Caki2 (cell line): ENCODE results near the gene RASAL2. TPM values are rescaled to one million over a fixed set of nuclear protein-coding genes. Genes with fewer than 3 reads are reported as not detected.
"Not testable (repeated sequence)": the region's sequence is repeated elsewhere in the genome, so short reads cannot be mapped to it uniquely, and the experiment has no call there.

ENCODE experiments used
- DNase-seq: peaks from one replicate; pipeline ENCODE4 v3.0.0-alpha.2; 2015; ENCODE audit warnings: low read depth
- in situ Hi-C: cut with HindIII; loops from 2 replicates; pipeline ENCODE4 v1.10.0; 2016; ENCODE audit warnings: low sequenced_read_pairs, low pct_unique_long_range_greater_than_20kb, mixed read lengths
- total RNA-seq: library from RNA; depleted of rRNA; stranded (reverse); fragments of >200 nt; shearing (Covaris generic); gene quantifications from 2 replicates; pipeline ENCODE4 v1.2.3, GENCODE V29; 2014; ENCODE audit warnings: low replicate concordance

The RASAL2 gene
- total RNA-seq, 1 experiment from 2014 or later, result 7.4 TPM

DNA sequence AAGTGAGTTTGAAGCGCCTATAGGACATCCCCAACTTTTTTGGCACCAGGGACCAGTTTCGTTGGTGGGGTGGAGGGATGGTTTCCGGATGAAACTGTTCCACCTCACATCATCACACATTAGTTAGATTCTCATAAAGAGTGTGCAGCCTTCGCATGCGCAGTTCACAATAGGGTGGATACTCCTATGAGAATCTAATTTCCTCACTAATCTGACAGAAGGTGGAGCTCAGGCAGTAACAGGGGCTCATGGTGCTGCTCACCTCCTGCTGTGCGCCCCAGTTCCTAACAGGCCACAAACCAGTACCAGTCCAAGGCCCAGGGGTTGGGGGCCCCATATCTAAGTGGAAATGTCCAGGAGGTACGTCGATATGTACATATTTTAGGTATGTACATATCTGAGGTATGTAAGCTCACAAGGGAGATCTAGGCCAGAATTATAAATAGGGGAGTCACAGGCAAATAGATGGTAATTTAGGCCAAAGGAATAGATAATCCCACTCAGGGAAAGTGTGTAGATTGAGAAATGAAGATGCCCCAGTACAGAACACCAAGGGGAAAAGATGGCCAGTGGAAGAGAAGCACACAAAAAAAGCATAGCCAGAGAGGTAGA lies 27.5 kb upstream of the RASAL2 start:
- no peak for DNase-seq
- in situ Hi-C loops, result no loop called here

DNA sequence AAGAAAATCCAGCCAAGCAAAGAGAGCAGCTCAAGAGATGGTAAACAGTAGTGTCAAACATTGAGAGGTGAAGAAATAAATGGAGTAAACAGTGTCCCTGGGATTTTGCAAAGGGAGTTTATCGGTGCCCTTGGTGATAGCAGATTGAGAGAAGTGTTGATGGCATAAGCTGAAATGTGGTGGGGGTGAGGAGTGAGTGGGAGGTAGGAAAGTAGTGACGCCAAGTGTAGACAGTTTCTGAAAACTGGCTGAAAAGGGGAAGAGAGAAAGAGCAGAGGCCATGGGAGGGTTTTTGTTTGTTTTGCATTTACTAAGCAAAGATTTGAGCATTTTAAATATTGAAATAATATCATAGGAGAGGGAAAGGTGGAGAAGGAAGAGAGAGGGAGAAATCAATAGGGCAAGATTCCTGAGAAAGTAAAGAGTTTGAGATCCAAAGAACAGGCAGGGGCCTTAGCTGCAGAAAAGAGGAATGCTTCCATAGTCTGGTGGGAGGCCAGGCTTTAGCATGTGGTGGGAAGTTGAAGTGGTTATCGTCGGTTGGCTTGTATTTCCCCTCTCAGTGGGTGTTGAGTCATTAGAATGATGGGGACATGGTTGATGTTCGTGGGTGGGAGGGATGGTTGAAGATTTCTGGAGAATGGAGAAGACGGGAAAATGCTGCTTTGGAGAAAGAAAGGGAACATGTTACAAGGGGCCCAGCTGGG lies 26.8 kb upstream of the RASAL2 start:
- in situ Hi-C loops, result no loop called here
- DNase-seq, result no peak

DNA sequence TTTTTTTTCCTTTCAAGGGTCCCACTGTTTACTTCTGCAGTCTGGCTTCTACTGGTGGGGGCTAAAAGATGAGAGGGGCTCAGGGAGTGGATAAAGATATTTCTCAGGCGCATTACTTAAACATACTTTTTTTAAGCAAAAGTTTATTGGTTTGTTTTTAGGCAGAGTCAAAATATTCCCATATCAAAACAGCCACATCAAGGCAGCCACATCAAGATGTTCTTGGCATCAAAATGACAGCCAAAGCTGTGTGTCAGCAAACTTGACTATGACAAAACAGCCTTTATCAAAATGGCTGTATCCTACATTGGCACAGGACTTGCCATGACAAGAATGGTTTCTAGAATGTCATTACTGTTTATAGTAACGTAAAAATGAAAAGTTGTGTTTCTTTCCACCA lies 22.1 kb upstream of the RASAL2 start:
- DNase-seq, result no peak
- in situ Hi-C loops, result no loop called here

DNA sequence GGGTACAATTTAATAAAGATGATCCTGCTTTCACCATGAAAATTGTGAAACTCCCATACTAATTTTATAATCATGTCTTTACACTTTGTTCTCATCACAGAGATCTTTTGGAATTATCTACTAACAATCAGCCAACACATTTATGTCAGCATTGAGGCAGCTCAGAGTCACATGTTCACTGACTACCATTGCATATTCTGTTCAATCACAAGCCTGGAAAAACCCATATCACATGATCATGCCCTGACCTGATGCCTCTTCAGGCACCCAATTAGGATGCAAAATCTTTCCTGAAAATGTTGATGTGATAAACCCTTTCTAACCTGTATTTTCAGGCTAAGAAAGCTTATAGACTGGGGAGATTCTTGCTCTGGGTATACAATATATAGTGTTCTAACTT lies 21.6 kb upstream of the RASAL2 start:
- in situ Hi-C loops, result no loop called here
- no peak for DNase-seq

DNA sequence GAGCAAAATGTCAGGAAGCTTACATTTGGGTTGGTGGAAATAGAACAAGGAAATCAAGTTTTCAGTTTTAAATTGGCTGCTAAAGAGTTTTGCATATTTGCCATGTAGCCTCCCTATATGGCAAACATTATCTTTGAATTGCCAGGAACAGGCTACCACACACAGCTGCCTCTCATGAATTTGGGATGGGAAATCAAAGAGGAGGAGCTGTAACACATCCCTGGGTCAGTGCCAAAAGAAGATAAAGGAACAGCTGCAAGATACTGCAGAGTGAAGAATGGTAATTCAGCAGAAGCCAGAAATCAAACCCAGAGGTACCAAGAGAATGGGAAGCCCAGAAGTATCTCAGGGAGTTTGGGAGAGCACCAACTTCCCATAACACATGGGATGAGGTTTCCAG lies 18.6 kb upstream of the RASAL2 start:
- in situ Hi-C loops, result loop anchor here (25.0 kb wide), 1 partner anchor 212 kb away; no protein-coding TSS in a partner anchor
- DNase-seq, result no peak

DNA sequence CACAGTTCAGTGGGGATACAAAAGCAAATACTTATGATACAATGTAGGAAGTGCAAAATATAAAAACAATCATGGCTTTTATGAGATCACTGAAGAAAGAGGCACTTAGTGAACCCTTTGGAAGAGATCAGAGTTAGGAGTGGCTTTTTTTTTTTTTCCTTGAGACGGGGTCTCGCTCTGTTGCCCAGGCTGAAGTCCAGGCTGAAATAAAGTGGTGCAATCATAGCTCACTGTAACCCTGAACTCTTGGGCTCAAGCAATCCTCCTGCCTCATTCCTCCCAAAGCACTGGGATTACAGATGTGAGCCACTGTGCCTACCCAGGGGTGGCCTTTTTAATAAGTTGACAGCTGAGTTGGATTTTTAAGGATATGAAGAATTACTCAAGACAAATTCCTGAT lies 17.3 kb upstream of the RASAL2 start:
- peak; percentile 32 for DNase-seq
- in situ Hi-C loops, result loop anchor here (25.0 kb wide), 1 partner anchor 211 kb away; no protein-coding TSS in a partner anchor

DNA sequence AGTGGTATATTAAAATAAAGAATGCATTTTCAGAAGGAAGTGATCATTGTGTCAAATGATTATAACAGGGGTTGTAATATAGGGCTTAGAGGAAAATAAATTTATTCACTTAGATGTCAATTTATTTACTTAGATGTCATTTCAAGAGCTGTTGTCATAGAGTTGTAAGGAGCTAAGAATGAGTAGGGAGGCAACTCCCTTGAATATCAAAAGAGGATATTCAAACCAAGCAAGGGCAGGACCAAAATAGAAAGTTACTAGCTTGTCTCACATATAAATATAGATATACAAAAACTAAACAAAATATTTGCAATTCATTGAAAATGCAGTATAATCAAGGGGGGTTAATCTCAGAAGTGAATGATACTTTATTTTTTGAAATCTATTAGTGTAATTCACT lies 16.0 kb upstream of the RASAL2 start:
- no peak for DNase-seq
- in situ Hi-C loops, result loop anchor here (25.0 kb wide), 1 partner anchor 209 kb away; no protein-coding TSS in a partner anchor

DNA sequence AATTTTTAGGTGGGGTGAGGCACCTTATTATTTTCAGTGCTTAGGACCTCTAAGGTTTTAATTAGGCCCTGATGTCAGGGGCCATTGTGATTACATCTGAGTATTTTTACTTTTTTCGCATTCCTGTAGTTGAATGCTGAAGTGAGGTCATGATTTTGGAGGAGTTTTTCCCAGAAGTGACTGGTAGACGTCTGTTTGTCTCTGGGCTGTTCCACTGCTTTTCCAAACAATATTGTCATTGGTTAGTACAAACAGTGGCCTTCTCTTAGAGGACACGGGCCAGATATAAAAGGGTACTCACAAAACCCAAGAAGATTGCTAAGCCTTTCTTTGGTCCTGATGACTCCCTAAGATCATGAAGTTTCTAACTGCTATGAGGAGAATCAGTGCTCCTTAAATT lies 7.6 kb upstream of the RASAL2 start:
- in situ Hi-C loops, result loop anchor here (10.0 to 25.0 kb wide), 2 partner anchors 69 to 201 kb away; no protein-coding TSS in a partner anchor
- DNase-seq, result no peak

DNA sequence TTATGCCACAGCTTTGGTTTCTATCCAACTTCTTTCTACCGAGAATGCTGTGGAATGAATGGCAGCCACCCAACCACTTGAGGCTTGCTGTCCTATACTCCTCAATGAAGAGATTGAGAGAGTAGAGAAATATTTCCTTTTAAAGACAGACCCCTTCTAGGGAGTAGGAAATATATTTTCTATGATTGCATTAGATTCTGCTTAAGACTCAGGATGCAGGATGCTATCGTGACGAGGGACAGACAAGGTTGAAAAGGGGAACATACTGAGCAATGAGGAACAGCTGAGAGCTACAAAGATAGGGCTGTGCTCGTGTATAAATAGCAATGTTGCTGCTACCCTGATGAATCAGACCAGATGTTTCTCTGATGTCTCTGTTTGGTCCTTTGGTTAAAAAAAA lies 7.1 kb upstream of the RASAL2 start:
- in situ Hi-C loops, result loop anchor here (10.0 to 25.0 kb wide), 2 partner anchors 68 to 201 kb away; no protein-coding TSS in a partner anchor
- DNase-seq, result no peak

DNA sequence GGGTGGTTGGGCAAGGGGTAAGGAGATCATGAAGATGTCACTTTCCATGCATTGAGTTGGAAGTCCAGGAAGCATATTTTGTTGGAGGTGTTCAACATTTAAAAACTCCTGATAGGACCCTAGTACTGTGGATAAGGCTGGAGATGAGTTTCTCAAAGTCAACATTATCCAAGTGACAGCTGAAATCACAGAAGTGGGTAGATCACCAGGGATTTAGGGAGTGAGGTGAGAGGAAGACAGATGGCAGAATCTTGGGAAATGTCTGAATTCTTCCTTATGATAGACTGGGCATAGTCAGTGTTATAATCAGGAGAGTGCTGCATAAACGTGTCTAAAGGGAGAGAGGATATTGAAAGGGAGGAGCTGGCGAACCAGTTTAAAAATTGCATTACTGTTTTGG lies 5.3 kb upstream of the RASAL2 start:
- in situ Hi-C loops, result loop anchor here (10.0 to 25.0 kb wide), 2 partner anchors 66 to 199 kb away; no protein-coding TSS in a partner anchor
- no peak for DNase-seq

DNA sequence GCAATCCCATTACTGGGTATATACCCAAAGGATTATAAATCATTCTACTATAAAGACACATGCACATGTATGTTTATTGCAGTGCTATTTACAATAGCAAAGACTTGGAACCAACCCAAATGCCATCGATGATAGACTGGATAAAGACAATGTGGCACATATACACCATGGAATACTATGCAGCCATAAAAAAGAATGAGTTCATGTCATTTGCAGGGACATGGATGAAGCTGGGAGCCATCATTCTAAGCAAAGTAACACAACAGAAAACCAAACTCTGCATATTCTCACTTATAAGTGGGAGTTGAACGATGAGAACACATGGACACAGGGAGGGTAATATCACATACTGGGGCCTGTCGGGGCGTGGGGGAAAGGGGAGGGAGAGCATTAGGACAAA lies 2.5 kb upstream of the RASAL2 start:
- in situ Hi-C loops, result loop anchor here (25.0 kb wide), 1 partner anchor 196 kb away; no protein-coding TSS in a partner anchor
- DNase-seq, result not testable (repeated sequence)

DNA sequence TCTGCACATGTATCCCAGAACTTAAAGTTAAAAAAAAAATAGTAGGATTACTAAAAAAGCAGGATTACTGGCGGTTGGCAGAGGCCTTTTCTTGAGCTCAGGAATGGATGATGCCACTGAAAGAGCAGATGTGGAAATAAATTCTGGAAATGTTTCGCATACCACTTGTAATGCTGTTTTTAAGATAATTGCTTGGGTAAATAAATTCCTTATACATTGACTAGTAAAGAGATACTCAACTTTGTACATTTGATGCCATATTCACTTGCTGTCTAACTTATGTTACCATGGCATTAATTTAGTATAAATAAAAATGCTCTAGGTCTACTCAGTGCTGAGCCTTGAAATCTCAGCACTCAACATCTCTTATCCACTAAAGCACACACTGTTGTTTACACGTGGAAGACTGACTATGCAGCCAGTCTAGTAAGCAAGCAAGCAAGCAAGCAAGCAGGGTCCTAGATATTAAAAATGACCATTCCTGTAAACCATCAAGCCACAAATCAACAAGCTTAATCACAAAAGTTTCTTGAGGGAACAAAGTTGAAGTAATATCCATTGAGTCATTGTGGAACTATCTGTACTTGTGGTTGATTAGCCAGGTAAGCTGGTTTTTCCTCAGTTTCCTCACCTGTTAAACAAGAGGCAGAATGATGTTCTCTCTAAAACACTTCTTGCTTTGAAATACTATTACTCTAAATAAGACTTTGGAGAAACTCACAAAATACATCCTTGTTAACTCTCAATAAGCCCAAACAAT lies 1.7 kb upstream of the RASAL2 start:
- in situ Hi-C loops, result loop anchor here (25.0 kb wide), 1 partner anchor 195 kb away; no protein-coding TSS in a partner anchor
- DNase-seq, result no peak

DNA sequence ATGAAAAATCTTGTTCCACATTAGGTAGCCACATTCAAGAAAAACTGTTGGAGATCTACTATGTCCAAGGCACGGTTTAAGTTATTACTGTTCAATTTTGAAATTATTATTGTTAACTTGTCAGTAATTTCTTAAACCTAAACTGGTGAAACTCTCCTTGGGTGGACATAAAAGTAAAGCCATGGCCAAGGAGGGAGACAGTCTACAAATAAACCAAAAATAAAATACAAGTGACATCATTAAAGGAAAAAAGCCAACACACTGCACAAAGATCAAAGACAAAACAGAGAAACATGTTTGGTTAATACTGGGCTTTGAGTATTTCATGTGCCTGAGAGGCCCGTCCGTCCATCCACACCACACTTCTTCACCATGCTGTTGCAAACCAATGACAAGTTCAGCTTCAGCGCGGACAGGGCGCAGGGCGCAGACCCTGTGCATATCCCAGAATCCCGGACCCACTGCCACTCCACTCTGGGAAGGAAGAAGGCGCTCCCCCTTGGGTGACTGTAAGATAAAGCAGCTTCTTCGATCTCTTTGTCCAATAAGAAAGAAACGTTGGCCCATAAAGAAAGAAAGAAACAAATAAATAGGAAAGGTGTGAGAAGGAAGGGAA lies 918 bp upstream of the RASAL2 start:
- in situ Hi-C loops, result loop anchor here (25.0 kb wide), 1 partner anchor 194 kb away; no protein-coding TSS in a partner anchor
- no peak for DNase-seq

DNA sequence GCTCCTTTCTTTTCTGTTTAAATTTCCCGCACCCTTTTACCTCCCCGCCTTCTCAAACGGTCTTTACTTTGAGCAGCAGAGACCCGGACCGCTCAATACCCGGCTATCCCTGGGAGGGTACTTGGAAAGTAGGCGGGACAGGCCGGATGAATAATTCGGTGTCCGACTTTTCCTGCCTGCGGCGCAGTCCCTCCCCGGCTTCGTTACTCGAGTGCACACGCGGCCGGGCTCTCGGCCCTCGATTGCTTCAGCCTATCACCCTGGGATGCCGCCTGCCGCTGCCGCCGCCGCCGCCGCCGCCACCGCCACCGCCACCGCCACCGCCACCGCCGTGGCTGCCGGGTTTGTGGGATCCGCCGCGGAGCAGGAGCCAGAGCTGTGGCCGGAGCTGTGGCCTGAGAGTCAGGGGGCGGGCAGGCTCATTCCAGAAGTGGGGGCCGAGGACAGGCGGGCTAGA lies 382 bp upstream of the RASAL2 start:
- DNase-seq, result peak; percentile 87
- in situ Hi-C loops, result loop anchor here (25.0 kb wide), 1 partner anchor 194 kb away; no protein-coding TSS in a partner anchor

DNA sequence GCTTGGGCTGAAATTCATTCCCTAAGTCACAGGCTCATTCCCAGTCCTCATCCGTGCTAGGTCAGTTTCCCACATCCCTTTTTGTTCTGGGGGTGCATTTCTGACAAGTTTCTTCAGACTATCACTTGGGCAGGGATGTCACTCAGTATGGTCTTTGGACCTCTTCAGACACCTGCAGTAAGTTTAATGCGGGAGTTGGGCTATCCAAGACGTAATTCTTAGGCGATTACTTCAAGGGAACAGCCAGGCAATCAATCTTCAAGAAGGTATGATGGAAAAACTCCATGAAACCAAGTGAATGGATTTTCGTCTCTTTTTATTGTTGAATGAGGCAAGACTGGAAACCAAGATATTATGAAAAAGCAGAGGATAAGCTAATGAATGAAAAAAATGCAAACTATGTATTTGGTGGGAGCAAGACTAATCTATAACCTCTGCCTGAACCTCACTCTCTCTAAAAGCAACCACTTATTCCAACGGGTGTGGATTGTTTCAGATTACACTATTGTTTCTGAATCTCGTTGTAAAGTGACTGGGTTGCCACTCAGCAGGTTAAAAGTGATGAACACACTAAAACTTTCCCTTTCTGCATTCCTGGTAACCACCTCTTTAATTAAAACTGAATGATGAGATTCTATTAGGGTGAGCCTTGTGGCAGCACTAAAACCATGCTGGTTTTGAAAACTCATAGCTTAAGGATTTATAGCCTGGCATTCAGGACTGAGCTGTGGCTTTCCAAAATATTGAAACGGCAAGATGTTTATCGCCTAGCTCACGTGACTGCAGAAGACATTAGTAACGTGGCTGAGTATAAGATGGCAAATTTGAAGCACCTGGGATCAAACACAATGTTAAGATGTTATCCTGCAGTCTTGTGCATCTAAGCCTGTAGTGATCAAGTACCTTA lies 1.1 kb downstream of the RASAL2 start:
- in situ Hi-C loops, result loop anchor here (25.0 kb wide), 1 partner anchor 192 kb away; no protein-coding TSS in a partner anchor
- DNase-seq, result peak; percentile 35

DNA sequence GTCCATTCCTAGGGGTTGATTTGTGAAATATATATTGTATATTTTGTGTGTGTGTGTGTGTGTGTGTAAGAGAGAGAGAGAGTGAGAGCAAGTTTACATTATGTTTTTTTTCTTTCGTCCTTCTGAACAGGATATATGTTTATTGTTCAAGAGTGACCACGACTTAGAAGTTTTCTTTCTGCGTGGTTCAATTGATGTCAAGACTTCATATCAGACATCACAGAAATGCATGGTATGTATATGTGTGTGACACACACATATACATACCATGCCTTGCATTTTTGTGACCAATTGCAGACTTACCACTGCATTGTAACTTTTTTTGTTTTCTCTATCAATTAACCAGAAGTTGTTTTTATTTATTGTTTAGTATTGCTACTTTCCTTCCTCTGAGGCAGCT lies 2.5 kb downstream of the RASAL2 start:
- in situ Hi-C loops, result loop anchor here (25.0 kb wide), 1 partner anchor 191 kb away; no protein-coding TSS in a partner anchor
- DNase-seq, result no peak

DNA sequence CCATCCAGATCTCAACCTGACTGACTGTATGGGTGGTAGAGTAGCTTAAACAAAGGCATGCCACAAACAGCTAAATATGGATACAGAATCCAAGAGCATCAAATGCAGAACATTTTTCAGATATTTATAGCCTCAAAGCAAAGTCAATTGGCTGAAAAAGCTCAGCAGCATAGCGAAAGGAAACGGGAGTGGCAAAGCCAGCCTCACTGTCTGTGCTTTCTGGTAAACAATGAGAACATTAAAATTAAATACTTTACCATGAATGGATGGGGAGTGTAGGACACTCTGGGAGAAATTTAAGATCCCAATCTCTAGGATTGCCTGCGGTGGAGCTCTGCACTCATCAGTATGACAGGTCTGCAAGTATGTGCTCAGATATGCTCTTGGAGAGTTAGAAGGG lies 4.4 kb downstream of the RASAL2 start:
- in situ Hi-C loops, result loop anchor here (25.0 kb wide), 1 partner anchor 189 kb away; no protein-coding TSS in a partner anchor
- no peak for DNase-seq
